HL-60 (cell line): Measurements from ENCODE around the gene VSTM2L.

Experiments used
- GABPA ChIP-seq: IDR thresholded peaks from 2 replicates; pipeline ENCODE4 v1.6.1; 2012; ENCODE audit warnings: low read depth
- POLR2AphosphoS5 ChIP-seq: IDR thresholded peaks from 2 replicates; pipeline ENCODE4 v1.6.1; 2012; ENCODE audit warnings: low read depth
- REST ChIP-seq: IDR thresholded peaks from 2 replicates; pipeline ENCODE4 v1.6.1; 2012; ENCODE audit warnings: low read depth; ENCODE audit not compliant: insufficient replicate concordance
- TF ChIP-seq, protein P1 (sequence below): IDR thresholded peaks from one replicate; pipeline ENCODE4 v1.5.1; 2011; ENCODE audit warnings: low read length, control low read depth, inconsistent platforms; ENCODE audit not compliant: insufficient read depth

DNA sequence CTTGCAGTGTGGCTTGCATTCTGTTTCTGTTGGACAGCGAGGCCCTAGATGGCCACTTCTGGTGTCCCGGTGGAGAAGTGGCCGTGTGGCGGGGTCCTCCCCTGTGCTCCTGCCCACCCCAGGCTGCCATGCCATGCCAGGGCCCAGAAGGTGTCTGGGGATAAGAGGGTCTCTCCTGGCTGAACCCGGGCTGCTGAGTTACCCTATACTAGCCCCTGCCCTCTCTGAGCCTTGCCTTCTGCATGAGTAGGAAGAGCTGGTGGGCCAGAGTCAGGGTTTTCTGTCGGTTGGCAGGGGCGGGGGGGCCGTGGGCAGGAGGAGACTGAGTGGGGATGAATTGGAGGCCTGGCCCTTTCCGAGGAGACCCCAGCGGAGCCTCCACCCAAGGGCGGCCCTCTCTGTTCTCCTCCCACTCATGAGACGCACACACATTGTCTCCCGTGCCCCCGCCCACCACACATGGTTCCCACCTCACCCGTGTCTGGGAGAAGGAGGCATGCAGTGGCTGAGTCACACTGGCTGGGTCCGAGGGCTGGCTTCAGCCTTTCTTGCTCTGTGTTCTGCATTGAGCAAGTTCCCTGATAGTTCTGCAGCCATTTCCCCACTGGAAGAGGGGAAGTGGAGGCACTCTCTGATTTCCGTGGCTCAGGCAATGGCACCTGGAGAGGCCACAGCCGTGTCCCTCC, 24.6 kb downstream of the VSTM2L start:
- TF ChIP-seq, protein P1, sequence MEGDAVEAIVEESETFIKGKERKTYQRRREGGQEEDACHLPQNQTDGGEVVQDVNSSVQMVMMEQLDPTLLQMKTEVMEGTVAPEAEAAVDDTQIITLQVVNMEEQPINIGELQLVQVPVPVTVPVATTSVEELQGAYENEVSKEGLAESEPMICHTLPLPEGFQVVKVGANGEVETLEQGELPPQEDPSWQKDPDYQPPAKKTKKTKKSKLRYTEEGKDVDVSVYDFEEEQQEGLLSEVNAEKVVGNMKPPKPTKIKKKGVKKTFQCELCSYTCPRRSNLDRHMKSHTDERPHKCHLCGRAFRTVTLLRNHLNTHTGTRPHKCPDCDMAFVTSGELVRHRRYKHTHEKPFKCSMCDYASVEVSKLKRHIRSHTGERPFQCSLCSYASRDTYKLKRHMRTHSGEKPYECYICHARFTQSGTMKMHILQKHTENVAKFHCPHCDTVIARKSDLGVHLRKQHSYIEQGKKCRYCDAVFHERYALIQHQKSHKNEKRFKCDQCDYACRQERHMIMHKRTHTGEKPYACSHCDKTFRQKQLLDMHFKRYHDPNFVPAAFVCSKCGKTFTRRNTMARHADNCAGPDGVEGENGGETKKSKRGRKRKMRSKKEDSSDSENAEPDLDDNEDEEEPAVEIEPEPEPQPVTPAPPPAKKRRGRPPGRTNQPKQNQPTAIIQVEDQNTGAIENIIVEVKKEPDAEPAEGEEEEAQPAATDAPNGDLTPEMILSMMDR, result no peak
- TF ChIP-seq POLR2AphosphoS5, result no peak
- no peak for TF ChIP-seq REST
- TF ChIP-seq GABPA, result no peak
